ENCODE data around the gene OSBPL2.
A peak's percentile ranks its signal among the peaks of the same experiment; 100 is the strongest.

Gene OSBPL2

GRCh38 chr20:62305765-62306413 lies 67.6 kb downstream of the OSBPL2 start:
- no peak overlapping the region for H3K23ac ChIP-seq (ENCODE audit: low read length)
- no peak overlapping the region for H2BK5ac ChIP-seq (ENCODE audit: low read length)
- no peak overlapping the region for H3K4me3 ChIP-seq (ENCODE audit: low read length)
- H3K18ac ChIP-seq (ENCODE audit: low read length) = no peak overlapping the region
- H3K27me3 ChIP-seq (ENCODE audit: insufficient read depth, low read length, poor library complexity) = no peaks in the 10 kb centered on the region
- H3K79me2 ChIP-seq (ENCODE audit: control insufficient read depth, insufficient read depth, low read length) = peaks cover 33% of the 10 kb centered on the region
- H3K36me3 ChIP-seq (ENCODE audit: control insufficient read depth, insufficient read depth, low read length) = peaks cover 24% of the 10 kb centered on the region
- no peak overlapping the region for H2BK15ac ChIP-seq (replicated peaks; ENCODE audit: low read depth)
- no peak overlapping the region for H3K4ac ChIP-seq (ENCODE audit: low read depth, low read length)
- no peak overlapping the region for H3K9ac ChIP-seq (ENCODE audit: low read length)
- no peak for DNase-seq
- H2AK5ac ChIP-seq (ENCODE audit: low read length) = no peak overlapping the region
- H3K4me2 ChIP-seq (ENCODE audit: low read length) = no peak overlapping the region
- no peak overlapping the region for H4K8ac ChIP-seq (ENCODE audit: low read depth, low read length)
- H3K4me1 ChIP-seq (ENCODE audit: control insufficient read depth, low read depth, low read length) = peaks cover 2% of the 10 kb centered on the region
- H3K56ac ChIP-seq (ENCODE audit: low read length) = no peak overlapping the region
- peaks cover 4% of the 10 kb centered on the region for H3K79me1 ChIP-seq (ENCODE audit: low read length)
- no peak overlapping the region for H2BK120ac ChIP-seq (ENCODE audit: low read depth, low read length)
- WGBS (ENCODE audit: extremely low coverage, insufficient coverage, low lambda C conversion rate) = no CpG with 5 or more reads among the region's 33 CpGs
- H3K27ac ChIP-seq (ENCODE audit: low read depth, low read length) = no peak overlapping the region
- no peak overlapping the region for H4K5ac ChIP-seq (ENCODE audit: low read length)

DNA sequence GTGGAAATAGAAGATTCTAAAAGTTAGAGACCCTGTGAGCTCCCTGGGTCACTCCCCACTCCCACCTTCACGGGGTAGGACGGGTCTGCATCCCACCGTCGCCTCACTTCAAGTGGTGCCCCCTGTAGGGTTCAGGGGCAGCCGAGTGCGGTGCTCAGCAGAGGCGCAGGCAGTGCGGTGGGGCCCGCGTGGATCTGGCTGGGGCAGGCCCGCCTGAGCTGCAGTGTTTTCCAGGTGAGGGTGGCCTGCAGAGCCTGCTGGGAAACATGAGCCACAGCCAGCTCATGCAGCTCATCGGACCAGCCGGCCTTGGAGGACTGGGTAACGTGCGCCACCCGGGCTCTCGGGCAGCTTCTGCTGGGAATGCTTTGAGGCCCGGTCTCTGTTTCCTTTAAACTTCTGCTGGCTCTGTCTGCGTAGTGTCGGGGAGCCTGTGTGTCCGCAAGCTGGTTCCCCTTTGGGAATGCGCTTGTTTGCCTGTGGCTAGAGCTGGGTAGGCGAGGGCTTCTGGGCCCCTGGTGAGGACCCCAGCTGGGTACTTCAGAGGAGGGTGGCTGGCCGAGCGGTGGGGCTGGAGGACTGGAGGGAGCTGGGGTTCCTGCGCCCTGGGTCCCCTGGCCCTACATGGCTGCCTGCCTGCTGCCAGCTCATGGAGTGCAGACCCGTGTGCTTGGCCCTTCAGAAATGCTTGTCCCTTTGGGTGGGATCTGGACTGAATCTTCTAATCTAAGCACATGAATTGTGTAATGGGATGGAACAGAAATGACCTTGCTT lies 68.3 kb downstream of the OSBPL2 start:
- WGBS (ENCODE audit: extremely low coverage, insufficient coverage, low lambda C conversion rate) = no CpG with 5 or more reads among the region's 27 CpGs
- Histone ChIP-seq H2BK15ac (replicated peaks; ENCODE audit: low read depth) (no peak overlapping the region), H3K4me2 (ENCODE audit: low read length) (no peak overlapping the region), H3K79me2 (ENCODE audit: control insufficient read depth, insufficient read depth, low read length) (peaks cover 33% of the 10 kb centered on the region), H2BK5ac (ENCODE audit: low read length) (no peak overlapping the region), H2BK120ac (ENCODE audit: low read depth, low read length) (no peak overlapping the region), H3K18ac (ENCODE audit: low read length) (no peak overlapping the region), H3K56ac (ENCODE audit: low read length) (no peak overlapping the region), H3K36me3 (ENCODE audit: control insufficient read depth, insufficient read depth, low read length) (peaks cover 24% of the 10 kb centered on the region), H4K5ac (ENCODE audit: low read length) (no peak overlapping the region), H3K4me1 (ENCODE audit: control insufficient read depth, low read depth, low read length) (peaks cover 2% of the 10 kb centered on the region), H3K79me1 (ENCODE audit: low read length) (peaks cover 4% of the 10 kb centered on the region), H3K9ac (ENCODE audit: low read length) (no peak overlapping the region), H3K4ac (ENCODE audit: low read depth, low read length) (no peak overlapping the region), H2AK5ac (ENCODE audit: low read length) (no peak overlapping the region), H3K4me3 (ENCODE audit: low read length) (no peak overlapping the region), H3K27me3 (ENCODE audit: insufficient read depth, low read length, poor library complexity) (no peaks in the 10 kb centered on the region), H3K23ac (ENCODE audit: low read length) (no peak overlapping the region), H4K8ac (ENCODE audit: low read depth, low read length) (no peak overlapping the region), H3K27ac (ENCODE audit: low read depth, low read length) (no peak overlapping the region)
- no peak for DNase-seq

GRCh38 chr20:62307226-62308101 lies 69.1 kb downstream of the OSBPL2 start:
- no peak overlapping the region for H3K27ac ChIP-seq (ENCODE audit: low read depth, low read length)

GRCh38 chr20:62308102-62308822 lies 69.9 kb downstream of the OSBPL2 start:
- WGBS (ENCODE audit: extremely low coverage, insufficient coverage, low lambda C conversion rate) = no CpG with 5 or more reads among the region's 29 CpGs
- Histone ChIP-seq H3K79me2 (ENCODE audit: control insufficient read depth, insufficient read depth, low read length) (peaks cover 31% of the 10 kb centered on the region), H2BK120ac (ENCODE audit: low read depth, low read length) (no peak overlapping the region), H3K4me3 (ENCODE audit: low read length) (no peak overlapping the region), H3K23ac (ENCODE audit: low read length) (no peak overlapping the region), H2BK5ac (ENCODE audit: low read length) (no peak overlapping the region), H4K8ac (ENCODE audit: low read depth, low read length) (no peak overlapping the region), H3K4ac (ENCODE audit: low read depth, low read length) (no peak overlapping the region), H3K9ac (ENCODE audit: low read length) (no peak overlapping the region), H4K5ac (ENCODE audit: low read length) (no peak overlapping the region), H3K27ac (ENCODE audit: low read depth, low read length) (no peak overlapping the region), H3K18ac (ENCODE audit: low read length) (no peak overlapping the region), H2BK15ac (replicated peaks; ENCODE audit: low read depth) (no peak overlapping the region), H3K27me3 (ENCODE audit: insufficient read depth, low read length, poor library complexity) (no peaks in the 10 kb centered on the region), H3K56ac (ENCODE audit: low read length) (no peak overlapping the region), H3K4me2 (ENCODE audit: low read length) (no peak overlapping the region), H3K36me3 (ENCODE audit: control insufficient read depth, insufficient read depth, low read length) (peaks cover 29% of the 10 kb centered on the region), H2AK5ac (ENCODE audit: low read length) (no peak overlapping the region), H3K79me1 (ENCODE audit: low read length) (peaks cover 4% of the 10 kb centered on the region), H3K4me1 (ENCODE audit: control insufficient read depth, low read depth, low read length) (peaks cover 2% of the 10 kb centered on the region)
- DNase-seq = no peak

More at GRCh38 chr20:62307226-62308101, 69.1 kb downstream of the OSBPL2 start:
- DNase-seq = no peak
- H3K4me2 ChIP-seq (ENCODE audit: low read length) = no peak overlapping the region
- H3K4me1 ChIP-seq (ENCODE audit: control insufficient read depth, low read depth, low read length) = peaks cover 2% of the 10 kb centered on the region
- no peak overlapping the region for H3K18ac ChIP-seq (ENCODE audit: low read length)
- peaks cover 4% of the 10 kb centered on the region for H3K79me1 ChIP-seq (ENCODE audit: low read length)
- no peak overlapping the region for H4K8ac ChIP-seq (ENCODE audit: low read depth, low read length)
- no peak overlapping the region for H2BK120ac ChIP-seq (ENCODE audit: low read depth, low read length)
- H3K23ac ChIP-seq (ENCODE audit: low read length) = no peak overlapping the region
- no peak overlapping the region for H2BK15ac ChIP-seq (replicated peaks; ENCODE audit: low read depth)
- no CpG with 5 or more reads among the region's 42 CpGs for WGBS (ENCODE audit: extremely low coverage, insufficient coverage, low lambda C conversion rate)
- no peak overlapping the region for H3K9ac ChIP-seq (ENCODE audit: low read length)
- H3K56ac ChIP-seq (ENCODE audit: low read length) = no peak overlapping the region
- H3K4me3 ChIP-seq (ENCODE audit: low read length) = no peak overlapping the region
- H3K79me2 ChIP-seq (ENCODE audit: control insufficient read depth, insufficient read depth, low read length) = peaks cover 33% of the 10 kb centered on the region
- no peak overlapping the region for H4K5ac ChIP-seq (ENCODE audit: low read length)
- no peak overlapping the region for H2AK5ac ChIP-seq (ENCODE audit: low read length)
- no peak overlapping the region for H2BK5ac ChIP-seq (ENCODE audit: low read length)
- H3K36me3 ChIP-seq (ENCODE audit: control insufficient read depth, insufficient read depth, low read length) = peaks cover 26% of the 10 kb centered on the region
- H3K27me3 ChIP-seq (ENCODE audit: insufficient read depth, low read length, poor library complexity) = no peaks in the 10 kb centered on the region
- no peak overlapping the region for H3K4ac ChIP-seq (ENCODE audit: low read depth, low read length)

DNA sequence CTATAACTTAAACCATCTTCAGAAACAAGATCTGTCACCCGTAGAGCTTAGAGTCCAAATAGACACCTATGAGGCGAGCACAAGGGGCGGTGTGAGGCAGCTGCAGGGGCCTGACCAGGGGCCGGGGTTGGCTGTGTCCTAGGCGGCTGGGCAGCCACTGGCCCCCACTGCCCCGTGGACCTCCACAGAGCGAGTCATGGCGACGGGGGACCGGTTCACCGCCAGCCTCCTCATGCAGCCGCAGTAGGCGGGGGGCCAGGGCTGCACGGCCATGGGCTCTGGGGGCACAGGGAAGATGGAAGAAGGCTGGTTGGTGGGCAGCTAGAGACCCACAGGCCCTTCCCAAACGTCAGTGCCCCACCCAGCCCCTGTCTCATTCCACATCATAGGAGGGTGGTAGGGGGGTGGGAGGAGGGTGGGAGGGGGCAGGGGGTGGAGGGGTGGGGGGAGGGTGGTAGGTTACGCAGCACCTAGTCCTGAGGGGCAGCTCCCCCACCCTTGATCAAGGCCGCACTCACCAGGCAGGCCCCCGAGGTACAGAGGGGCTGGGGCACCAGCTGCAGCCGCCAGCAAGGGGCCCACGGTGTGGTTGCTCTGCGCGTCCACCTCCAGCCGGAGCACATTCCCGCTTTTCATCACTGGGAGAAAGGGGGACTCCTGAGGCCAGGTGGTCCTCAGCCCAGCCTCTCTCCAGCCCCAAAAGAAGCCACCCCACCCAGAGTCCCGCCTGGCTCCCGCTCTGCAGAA lies 71.0 kb downstream of the OSBPL2 start:
- Histone ChIP-seq H2BK15ac (replicated peaks; ENCODE audit: low read depth) (no peak overlapping the region), H3K23ac (ENCODE audit: low read length) (no peak overlapping the region), H2BK120ac (ENCODE audit: low read depth, low read length) (no peak overlapping the region), H3K4me2 (ENCODE audit: low read length) (no peak overlapping the region), H2AK5ac (ENCODE audit: low read length) (no peak overlapping the region), H3K79me1 (ENCODE audit: low read length) (peaks cover 4% of the 10 kb centered on the region), H3K36me3 (ENCODE audit: control insufficient read depth, insufficient read depth, low read length) (peaks cover 29% of the 10 kb centered on the region), H4K5ac (ENCODE audit: low read length) (no peak overlapping the region), H3K27ac (ENCODE audit: low read depth, low read length) (peak overlapping the region; percentile 7), H3K18ac (ENCODE audit: low read length) (no peak overlapping the region), H4K8ac (ENCODE audit: low read depth, low read length) (no peak overlapping the region), H3K4ac (ENCODE audit: low read depth, low read length) (no peak overlapping the region), H3K27me3 (ENCODE audit: insufficient read depth, low read length, poor library complexity) (no peaks in the 10 kb centered on the region), H2BK5ac (ENCODE audit: low read length) (no peak overlapping the region), H3K9ac (ENCODE audit: low read length) (no peak overlapping the region), H3K56ac (ENCODE audit: low read length) (no peak overlapping the region), H3K79me2 (ENCODE audit: control insufficient read depth, insufficient read depth, low read length) (peaks cover 20% of the 10 kb centered on the region), H3K4me1 (ENCODE audit: control insufficient read depth, low read depth, low read length) (peaks cover under 1% of the 10 kb centered on the region), H3K4me3 (ENCODE audit: low read length) (no peak overlapping the region)
- no CpG with 5 or more reads among the region's 26 CpGs for WGBS (ENCODE audit: extremely low coverage, insufficient coverage, low lambda C conversion rate)
- no peak for DNase-seq
